Measurements from ENCODE around the gene MGAT3. TPM values are rescaled to one million over a fixed set of nuclear protein-coding genes. Genes with fewer than 3 reads are reported as not detected.

MGAT3 gene
- total RNA-seq, 1 donor from 2014 or later: 47.0 TPM

DNA sequence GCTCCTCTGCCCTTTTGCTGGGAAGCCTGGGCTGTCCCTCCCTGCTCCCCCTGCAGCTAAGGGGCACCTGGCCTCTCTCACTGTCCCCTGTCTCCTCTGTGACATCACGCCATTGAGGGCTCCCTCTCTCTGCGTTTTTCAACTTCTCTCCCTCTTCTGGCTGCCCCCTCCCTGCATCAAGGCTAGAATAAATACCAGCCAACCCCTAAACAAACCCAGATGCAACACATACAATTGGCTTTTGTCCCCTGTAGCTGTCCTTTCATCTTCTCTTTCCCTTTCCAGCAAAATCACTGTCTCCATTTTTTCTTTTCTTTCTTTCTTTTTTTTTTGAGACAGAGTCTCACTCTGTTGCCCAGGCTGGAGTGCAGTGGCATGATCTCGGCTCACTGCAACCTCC, 42.0 kb downstream of the MGAT3 start:
- Mint-ChIP-seq H3K4me1 (ENCODE audit: unreplicated experiment) (peaks cover 39% of the 10 kb centered on the region), H3K27ac (peak overlapping the region; percentile 44), H3K4me3 (peak overlapping the region; percentile 32), H3K36me3 (no peaks in the 10 kb centered on the region), H3K27me3 (no peaks in the 10 kb centered on the region), H3K9me3 (no peaks in the 10 kb centered on the region)
- DNase-seq (ENCODE audit: extremely low spot score, unreplicated experiment): no peak
- TF ChIP-seq, protein P1, sequence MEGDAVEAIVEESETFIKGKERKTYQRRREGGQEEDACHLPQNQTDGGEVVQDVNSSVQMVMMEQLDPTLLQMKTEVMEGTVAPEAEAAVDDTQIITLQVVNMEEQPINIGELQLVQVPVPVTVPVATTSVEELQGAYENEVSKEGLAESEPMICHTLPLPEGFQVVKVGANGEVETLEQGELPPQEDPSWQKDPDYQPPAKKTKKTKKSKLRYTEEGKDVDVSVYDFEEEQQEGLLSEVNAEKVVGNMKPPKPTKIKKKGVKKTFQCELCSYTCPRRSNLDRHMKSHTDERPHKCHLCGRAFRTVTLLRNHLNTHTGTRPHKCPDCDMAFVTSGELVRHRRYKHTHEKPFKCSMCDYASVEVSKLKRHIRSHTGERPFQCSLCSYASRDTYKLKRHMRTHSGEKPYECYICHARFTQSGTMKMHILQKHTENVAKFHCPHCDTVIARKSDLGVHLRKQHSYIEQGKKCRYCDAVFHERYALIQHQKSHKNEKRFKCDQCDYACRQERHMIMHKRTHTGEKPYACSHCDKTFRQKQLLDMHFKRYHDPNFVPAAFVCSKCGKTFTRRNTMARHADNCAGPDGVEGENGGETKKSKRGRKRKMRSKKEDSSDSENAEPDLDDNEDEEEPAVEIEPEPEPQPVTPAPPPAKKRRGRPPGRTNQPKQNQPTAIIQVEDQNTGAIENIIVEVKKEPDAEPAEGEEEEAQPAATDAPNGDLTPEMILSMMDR (conservative IDR thresholded peaks at IDR 0.05): no peak

DNA sequence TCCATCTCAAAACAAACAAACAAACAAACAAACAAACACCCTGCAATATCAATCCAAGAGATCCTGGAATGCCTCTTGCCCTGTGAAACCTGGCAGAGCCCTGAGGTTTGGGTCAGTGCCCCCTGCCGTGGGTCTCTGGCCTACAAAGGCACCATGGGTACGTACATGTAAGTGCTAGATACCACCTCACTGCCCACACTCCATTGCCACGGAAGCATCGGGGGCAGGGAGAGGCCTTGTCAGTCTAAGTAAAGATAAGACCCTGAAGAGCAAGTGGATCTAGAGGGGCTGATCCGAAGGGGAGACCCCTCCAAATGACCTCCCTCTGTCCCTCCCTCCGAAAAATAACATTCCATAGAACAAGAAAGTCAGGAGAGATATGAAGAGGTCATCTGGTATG, 43.3 kb downstream of the MGAT3 start:
- no peak for DNase-seq (ENCODE audit: extremely low spot score, unreplicated experiment)
- TF ChIP-seq, protein P1 (conservative IDR thresholded peaks at IDR 0.05): no peak
- H3K27ac Mint-ChIP-seq: no peak overlapping the region
- peaks cover 39% of the 10 kb centered on the region for H3K4me1 Mint-ChIP-seq (ENCODE audit: unreplicated experiment)
- H3K27me3 Mint-ChIP-seq: no peaks in the 10 kb centered on the region
- H3K4me3 Mint-ChIP-seq: peak overlapping the region; percentile 49
- no peaks in the 10 kb centered on the region for H3K36me3 Mint-ChIP-seq
- no peaks in the 10 kb centered on the region for H3K9me3 Mint-ChIP-seq

DNA sequence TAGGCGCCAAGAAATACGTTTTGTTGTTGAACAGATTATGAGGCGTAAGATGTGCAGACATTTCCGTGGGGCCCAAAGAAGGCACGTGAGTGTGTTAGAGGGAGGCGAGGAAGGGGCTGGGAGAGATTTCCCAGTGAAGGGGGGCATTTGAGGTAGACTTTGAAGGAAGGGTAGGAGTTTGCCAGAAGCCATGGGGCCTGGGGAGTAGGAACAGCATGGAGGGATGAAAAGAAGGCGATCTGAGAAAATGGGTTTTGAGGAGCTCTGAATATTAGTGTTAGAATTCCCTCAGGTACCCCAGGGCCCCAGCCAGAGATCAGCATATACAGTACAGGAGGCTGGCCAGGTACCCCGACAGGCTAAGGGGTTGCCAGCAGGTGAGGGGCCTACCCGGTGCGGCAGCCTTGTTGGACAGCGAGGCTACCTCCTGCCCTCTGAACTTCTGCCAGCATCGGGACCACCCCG, 44.9 kb downstream of the MGAT3 start:
- Mint-ChIP-seq H3K4me1 (ENCODE audit: unreplicated experiment) (peaks cover 35% of the 10 kb centered on the region), H3K27ac (peak overlapping the region; percentile 91), H3K4me3 (peak overlapping the region; percentile 96), H3K27me3 (no peaks in the 10 kb centered on the region), H3K9me3 (no peaks in the 10 kb centered on the region), H3K36me3 (peaks cover 7% of the 10 kb centered on the region)
- TF ChIP-seq, protein P1 (conservative IDR thresholded peaks at IDR 0.05): no peak
- DNase-seq (ENCODE audit: extremely low spot score, unreplicated experiment): no peak

DNA sequence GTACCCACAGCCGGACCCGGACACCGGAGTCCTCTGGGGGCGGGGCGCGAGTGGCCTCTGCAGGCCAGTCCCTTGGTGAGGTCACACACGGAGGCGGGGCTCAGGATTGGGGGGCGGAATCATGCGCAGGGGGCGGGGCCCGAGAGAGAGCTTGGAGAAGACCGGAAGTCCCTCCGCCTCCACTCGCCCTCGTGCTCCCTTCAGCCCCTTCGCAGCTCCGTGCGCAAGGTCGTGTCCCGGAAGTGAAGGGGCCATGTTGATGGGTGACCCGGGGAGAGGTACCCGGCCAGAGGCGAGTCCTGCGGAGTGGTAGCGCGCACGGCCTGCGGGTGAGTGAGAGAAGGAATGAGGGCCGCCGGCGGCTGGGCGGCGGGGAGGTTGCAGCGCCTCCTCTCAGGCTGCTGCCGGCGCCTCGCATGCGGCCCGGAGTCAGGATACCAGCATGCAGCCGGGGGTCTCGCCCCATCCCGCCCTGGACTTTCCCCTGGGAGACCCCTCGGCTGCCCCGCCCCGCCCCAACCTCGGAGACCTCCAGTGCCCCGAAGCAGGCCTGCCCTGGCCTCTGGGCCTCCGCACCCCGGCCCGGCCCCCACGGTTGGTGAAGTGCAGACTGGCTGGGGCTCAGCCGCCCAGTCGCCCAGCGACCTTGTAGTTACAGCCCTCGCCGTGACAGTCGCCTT, 45.4 kb downstream of the MGAT3 start, which contains the start of gene MIEF1:
MIEF1 (plus strand) TSS at position 182 of the 680 bp plus-strand sequence. CDS start 9,005 bp downstream, outside the sequence.
- Mint-ChIP-seq H3K27me3 (no peaks in the 10 kb centered on the region), H3K4me1 (ENCODE audit: unreplicated experiment) (peaks cover 35% of the 10 kb centered on the region)

DNA sequence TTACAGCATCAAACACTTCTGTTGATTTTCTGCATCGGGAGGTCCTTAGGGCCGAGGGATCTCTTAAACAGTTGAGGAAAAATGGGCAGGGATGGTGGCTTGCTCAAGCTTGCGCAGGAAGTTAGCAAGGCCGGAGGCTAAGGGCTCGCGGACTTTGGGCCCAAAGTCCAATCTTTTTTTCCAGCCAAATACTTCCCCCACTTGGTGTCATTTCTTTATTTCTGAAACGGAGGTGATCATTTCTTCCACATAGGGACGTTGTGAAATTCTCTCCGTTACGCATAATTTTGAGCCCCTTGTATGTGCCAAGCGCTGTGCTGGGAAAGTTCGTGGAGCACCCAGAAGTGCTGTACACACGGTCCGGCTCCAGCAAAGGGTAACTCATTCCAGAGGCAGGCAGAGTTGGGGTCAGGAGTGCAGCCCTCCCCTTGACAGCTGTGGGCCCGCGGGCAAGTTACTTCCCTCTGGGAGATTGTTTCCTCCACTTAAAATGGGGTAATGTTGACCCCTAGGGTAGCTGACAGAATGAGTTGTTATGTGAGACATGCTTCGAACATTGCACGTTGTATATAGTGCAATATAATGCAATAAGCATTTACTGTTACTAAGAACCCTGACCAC, 46.1 kb downstream of the MGAT3 start:
- TF ChIP-seq, protein P1 (conservative IDR thresholded peaks at IDR 0.05): no peak
- Mint-ChIP-seq H3K27me3 (no peaks in the 10 kb centered on the region), H3K9me3 (no peaks in the 10 kb centered on the region), H3K36me3 (peaks cover 7% of the 10 kb centered on the region), H3K4me1 (ENCODE audit: unreplicated experiment) (peaks cover 35% of the 10 kb centered on the region), H3K27ac (peak overlapping the region; percentile 43), H3K4me3 (peak overlapping the region; percentile 96)
- DNase-seq (ENCODE audit: extremely low spot score, unreplicated experiment): no peak

More for the DNA sequence above, 45.4 kb downstream of the MGAT3 start, which contains the start of gene MIEF1:
- peak; percentile 96 for DNase-seq (ENCODE audit: extremely low spot score, unreplicated experiment)
- TF ChIP-seq, protein P1 (conservative IDR thresholded peaks at IDR 0.05): no peak
- Mint-ChIP-seq H3K27ac (peak within 1 kb of the TSS; percentile 91), H3K36me3 (peaks cover 7% of the 10 kb centered on the region), H3K4me3 (peak within 1 kb of the TSS; percentile 96), H3K9me3 (no peaks in the 10 kb centered on the region)

Data from type B pancreatic cell (in vitro differentiated cells).